GM06990 (cell line): Measurements from ENCODE around the gene MRPL4.

Source experiments
- DNase-seq: peaks from one replicate; pipeline ENCODE4 v3.0.0-alpha.2; 2011; ENCODE audit not compliant: insufficient read length; ENCODE audit errors: extremely low read depth
- H3K27me3 ChIP-seq: replicated peaks from 2 replicates; pipeline ENCODE4 v1.6.0; 2011; ENCODE audit warnings: low read length; ENCODE audit not compliant: control insufficient read depth, insufficient read depth
- H3K36me3 ChIP-seq: 2 replicates; pipeline ENCODE4 v1.5.1; 2011; ENCODE audit warnings: low read length; ENCODE audit not compliant: control insufficient read depth, insufficient read depth
- H3K4me3 ChIP-seq: replicated peaks from 2 replicates; pipeline ENCODE4 v1.5.1; 2011; ENCODE audit warnings: low read depth, mild to moderate bottlenecking, control low read depth, low read length
- CTCF ChIP-seq: IDR thresholded peaks from 2 replicates; pipeline ENCODE4 v1.5.1; 2011; ENCODE audit warnings: low read length, control low read depth, mild to moderate bottlenecking, inconsistent platforms; ENCODE audit not compliant: insufficient read depth, poor library complexity, severe bottlenecking

The MRPL4 gene

GRCh38 chr19:10289167-10289835 is 37.3 kb downstream of the MRPL4 start:
- Histone ChIP-seq H3K4me3 (peak overlapping the region; percentile 55), H3K36me3 (peaks cover 12% of the 10 kb centered on the region), H3K27me3 (no peaks in the 10 kb centered on the region)
- TF ChIP-seq CTCF, result no peak
- DNase-seq, result peak; percentile 86

GRCh38 chr19:10289836-10290356 is 37.9 kb downstream of the MRPL4 start, which contains the start of gene ICAM5:
Gene ICAM5, plus strand, starts transcription at chr19:10289952. Its CDS starts 92 bp downstream, at chr19:10290044.
- DNase-seq, result peak; percentile 72
- no peaks in the 10 kb centered on the region for H3K27me3 ChIP-seq
- no peak for TF ChIP-seq CTCF

GRCh38 chr19:10290357-10290875 is 38.4 kb downstream of the MRPL4 start:
- peaks cover 2% of the 10 kb centered on the region for H3K36me3 ChIP-seq
- no peak for TF ChIP-seq CTCF
- no peaks in the 10 kb centered on the region for H3K27me3 ChIP-seq
- peak; percentile 43 for DNase-seq
- H3K4me3 ChIP-seq, result peak overlapping the region; percentile 55

More at GRCh38 chr19:10289836-10290356, 37.9 kb downstream of the MRPL4 start, which contains the start of gene ICAM5:
- peaks cover 7% of the 10 kb centered on the region for H3K36me3 ChIP-seq
- peak within 1 kb of the TSS; percentile 55 for H3K4me3 ChIP-seq

- H3K36me3 ChIP-seq, result no peaks in the 10 kb centered on the region
- TF ChIP-seq CTCF, result no peak
- DNase-seq, result peak; percentile 69
- peak overlapping the region; percentile 55 for H3K4me3 ChIP-seq
- no peaks in the 10 kb centered on the region for H3K27me3 ChIP-seq
Measured at GRCh38 chr19:10290876-10291553, 39.0 kb downstream of the MRPL4 start.

- DNase-seq, result no peak
- H3K4me3 ChIP-seq, result peak overlapping the region; percentile 55
- H3K36me3 ChIP-seq, result no peaks in the 10 kb centered on the region
- TF ChIP-seq CTCF, result no peak
- H3K27me3 ChIP-seq, result no peaks in the 10 kb centered on the region
Measured at GRCh38 chr19:10291554-10292205, 39.7 kb downstream of the MRPL4 start.
